ENCODE data around the gene MAP3K4. TPM values are rescaled to one million over a fixed set of nuclear protein-coding genes. Genes with fewer than 3 reads are reported as not detected.

Gene MAP3K4
- total RNA-seq, 1 donor = 31.5 TPM

GRCh38 chr6:161079566-161080262 is 88.1 kb downstream of the MAP3K4 start:
- H3K4me3 ChIP-seq (ENCODE audit: low read depth, low read length) = no peak overlapping the region

GRCh38 chr6:161080263-161080970 is 88.8 kb downstream of the MAP3K4 start:
- no peak for TF ChIP-seq CTCF (IDR thresholded peaks at IDR 0.05; ENCODE audit: insufficient read depth, low read depth, low read length)
- H3K4me3 ChIP-seq (ENCODE audit: low read depth, low read length) = no peak overlapping the region
- DNase-seq (ENCODE audit: low read depth) = peak; percentile 34

More at GRCh38 chr6:161079566-161080262, 88.1 kb downstream of the MAP3K4 start:
- peak; percentile 57 for DNase-seq (ENCODE audit: low read depth)
- no peak for TF ChIP-seq CTCF (IDR thresholded peaks at IDR 0.05; ENCODE audit: insufficient read depth, low read depth, low read length)

- H3K4me3 ChIP-seq (ENCODE audit: low read depth, low read length) = no peak overlapping the region
- no peak for TF ChIP-seq CTCF (IDR thresholded peaks at IDR 0.05; ENCODE audit: insufficient read depth, low read depth, low read length)
- no peak for DNase-seq (ENCODE audit: low read depth)
Measured at GRCh38 chr6:161082215-161082614, 90.6 kb downstream of the MAP3K4 start.

- TF ChIP-seq CTCF (IDR thresholded peaks at IDR 0.05; ENCODE audit: insufficient read depth, low read depth, low read length) = no peak
- no peak overlapping the region for H3K4me3 ChIP-seq (ENCODE audit: low read depth, low read length)
- DNase-seq (ENCODE audit: low read depth) = peak; percentile 42
Measured at GRCh38 chr6:161085246-161085645, 93.7 kb downstream of the MAP3K4 start.

- no peak overlapping the region for H3K4me3 ChIP-seq (ENCODE audit: low read depth, low read length)
- peak; percentile 11 for DNase-seq (ENCODE audit: low read depth)
- TF ChIP-seq CTCF (IDR thresholded peaks at IDR 0.05; ENCODE audit: insufficient read depth, low read depth, low read length) = no peak
Measured at GRCh38 chr6:161088676-161089328, 97.2 kb downstream of the MAP3K4 start.

GRCh38 chr6:161091151-161091550 is 99.6 kb downstream of the MAP3K4 start:
- DNase-seq (ENCODE audit: low read depth) = no peak
- H3K4me3 ChIP-seq (ENCODE audit: low read depth, low read length) = no peak overlapping the region
- no peak for TF ChIP-seq CTCF (IDR thresholded peaks at IDR 0.05; ENCODE audit: insufficient read depth, low read depth, low read length)

Measured in fibroblast of villous mesenchyme (primary cell).